Neural progenitor cell (in vitro differentiated cells): ENCODE results near the gene PLPP6. TPM values are rescaled to one million over a fixed set of nuclear protein-coding genes. Genes with fewer than 3 reads are reported as not detected.

Experiments
- DNase-seq: peaks from one replicate; pipeline ENCODE4 v3.0.0-alpha.2; 2016; ENCODE audit warnings: low spot score
- H2AFZ ChIP-seq: fragments of 200-600 bp; sonication (generic); replicated peaks from 2 replicates; pipeline ENCODE4 v1.6.1; 2016; ENCODE audit warnings: antibody characterized with exemption
- H3F3A ChIP-seq: fragments of 200-600 bp; sonication (generic); 2 replicates; pipeline ENCODE4 v1.6.1; 2016; ENCODE audit warnings: antibody characterized with exemption, low read depth
- H3K27ac ChIP-seq: fragments of 200-600 bp; sonication (generic); 2 replicates; pipeline ENCODE4 v1.5.1; 2016; ENCODE audit warnings: mild to moderate bottlenecking
- H3K27me3 ChIP-seq: fragments of 200-600 bp; sonication (generic); 2 replicates; pipeline ENCODE4 v1.6.1; 2016; ENCODE audit warnings: mild to moderate bottlenecking, moderate library complexity
- H3K36me3 ChIP-seq: fragments of 200-600 bp; sonication (generic); 2 replicates; pipeline ENCODE4 v1.5.1; 2016
- H3K4me1 ChIP-seq: fragments of 200-600 bp; sonication (generic); 2 replicates; pipeline ENCODE4 v1.6.1; 2016; ENCODE audit warnings: mixed run types
- H3K4me2 ChIP-seq: fragments of 200-600 bp; sonication (generic); 2 replicates; pipeline ENCODE4 v1.6.1; 2016
- H3K4me3 ChIP-seq: fragments of 200-600 bp; sonication (generic); 2 replicates; pipeline ENCODE4 v1.5.1; 2016
- H3K79me2 ChIP-seq: fragments of 200-600 bp; sonication (generic); 2 replicates; pipeline ENCODE4 v1.6.1; 2016; ENCODE audit warnings: low read depth
- H3K9ac ChIP-seq: fragments of 200-600 bp; sonication (generic); 2 replicates; pipeline ENCODE4 v1.6.1; 2016
- H3K9me3 ChIP-seq: fragments of 200-600 bp; sonication (generic); 2 replicates; pipeline ENCODE4 v1.5.1; 2016; ENCODE audit warnings: low read depth
- H4K20me1 ChIP-seq: fragments of 200-600 bp; sonication (generic); 2 replicates; pipeline ENCODE4 v1.6.1; 2016; ENCODE audit warnings: low read depth
- H3K27ac Mint-ChIP-seq: 3 replicates; pipeline ENCODE4 v1.8.0; 2021; ENCODE audit warnings: mixed read lengths
- H3K27me3 Mint-ChIP-seq: 2 replicates; pipeline ENCODE4 v1.8.0; 2022; ENCODE audit warnings: low read depth, mild to moderate bottlenecking, inconsistent platforms, moderate library complexity, mixed read lengths; ENCODE audit not compliant: insufficient read depth
- H3K36me3 Mint-ChIP-seq: 3 replicates; pipeline ENCODE4 v1.8.0; 2021; ENCODE audit warnings: mixed read lengths
- H3K4me1 Mint-ChIP-seq: 3 replicates; pipeline ENCODE4 v1.8.0; 2021; ENCODE audit warnings: mixed read lengths
- H3K4me3 Mint-ChIP-seq: 3 replicates; pipeline ENCODE4 v1.8.0; 2021; ENCODE audit warnings: mild to moderate bottlenecking, moderate library complexity, mixed read lengths
- H3K9me3 Mint-ChIP-seq: 3 replicates; pipeline ENCODE4 v1.8.0; 2020; ENCODE audit warnings: mixed read lengths
- EZH2 ChIP-seq: fragments of 200-600 bp; sonication (generic); IDR thresholded peaks from 2 replicates; pipeline ENCODE4 v1.6.1; 2017; ENCODE audit warnings: antibody characterized with exemption, mild to moderate bottlenecking, moderate library complexity
- EZH2phosphoT487 ChIP-seq: fragments of 200-600 bp; sonication (generic); IDR thresholded peaks from 2 replicates; pipeline ENCODE4 v1.6.1; 2017; ENCODE audit warnings: antibody characterized with exemption
- total RNA-seq: library from RNA; depleted of rRNA; stranded (reverse); fragments of >200 nt; gene quantifications from 2 replicates; pipeline ENCODE4 v1.2.3, GENCODE V29; 2015; ENCODE audit warnings: low replicate concordance
- TF ChIP-seq, protein P1 (sequence below): fragments of 200-600 bp; sonication (generic); IDR thresholded peaks from 2 replicates; pipeline ENCODE4 v1.5.1; 2017; ENCODE audit warnings: antibody characterized with exemption, mild to moderate bottlenecking

PLPP6 gene
- total RNA-seq: 10.5 and 11.1 TPM in 2 replicates

DNA sequence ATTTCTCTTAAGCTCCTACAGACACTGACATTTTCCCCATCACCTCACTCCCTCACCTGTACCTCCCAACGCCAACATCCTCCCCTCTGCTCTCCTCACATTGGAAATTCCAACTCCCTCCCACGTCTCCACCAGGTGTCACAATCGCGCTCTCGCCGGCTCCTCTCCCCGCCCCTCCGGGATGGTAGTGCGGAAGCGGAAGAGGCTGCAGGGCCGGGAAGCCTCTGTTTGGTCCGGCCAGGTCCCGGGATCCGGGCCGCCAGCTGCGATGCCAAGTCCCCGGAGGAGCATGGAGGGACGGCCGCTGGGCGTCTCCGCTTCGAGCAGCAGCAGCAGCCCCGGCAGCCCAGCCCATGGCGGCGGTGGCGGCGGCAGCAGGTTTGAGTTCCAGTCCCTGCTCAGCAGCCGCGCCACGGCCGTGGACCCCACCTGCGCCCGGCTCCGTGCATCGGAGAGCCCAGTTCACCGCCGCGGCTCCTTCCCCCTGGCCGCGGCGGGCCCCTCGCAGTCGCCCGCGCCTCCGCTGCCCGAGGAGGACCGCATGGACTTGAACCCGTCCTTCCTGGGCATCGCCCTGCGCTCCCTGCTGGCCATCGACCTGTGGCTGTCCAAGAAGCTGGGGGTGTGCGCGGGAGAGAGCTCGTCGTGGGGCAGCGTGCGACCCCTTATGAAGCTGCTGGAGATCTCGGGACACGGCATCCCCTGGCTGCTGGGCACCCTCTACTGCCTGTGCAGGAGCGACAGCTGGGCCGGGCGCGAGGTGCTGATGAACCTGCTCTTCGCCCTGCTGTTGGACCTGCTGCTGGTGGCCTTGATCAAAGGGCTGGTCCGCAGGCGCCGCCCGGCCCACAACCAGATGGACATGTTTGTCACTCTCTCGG lies at the start of gene PLPP6:
Gene PLPP6, plus strand, starts transcription at position 187 of the 881 bp plus-strand sequence. Its CDS starts 82 bp downstream, at position 269.
- Histone ChIP-seq H3K36me3 (no peaks in the 10 kb centered on the region), H3K4me3 (peak within 1 kb of the TSS; percentile 69), H3K9ac (no peak within 1 kb of the TSS), H2AFZ (peak within 1 kb of the TSS; percentile 81), H3K27me3 (peaks cover 19% of the 10 kb centered on the region), H4K20me1 (no peaks in the 10 kb centered on the region), H3K27ac (no peak within 1 kb of the TSS), H3K9me3 (no peaks in the 10 kb centered on the region), H3K79me2 (no peaks in the 10 kb centered on the region), H3K4me1 (peaks cover 7% of the 10 kb centered on the region), H3K4me2 (peak within 1 kb of the TSS; percentile 93), H3F3A (peaks cover 16% of the 10 kb centered on the region)
- peak; percentile 91 for DNase-seq
- Mint-ChIP-seq H3K4me1 (peaks cover 35% of the 10 kb centered on the region), H3K27me3 (no peaks in the 10 kb centered on the region), H3K27ac (peak within 1 kb of the TSS; percentile 76), H3K9me3 (no peaks in the 10 kb centered on the region), H3K4me3 (peak within 1 kb of the TSS; percentile 89), H3K36me3 (no peaks in the 10 kb centered on the region)
- no peak for TF ChIP-seq EZH2phosphoT487
- TF ChIP-seq, protein P1, sequence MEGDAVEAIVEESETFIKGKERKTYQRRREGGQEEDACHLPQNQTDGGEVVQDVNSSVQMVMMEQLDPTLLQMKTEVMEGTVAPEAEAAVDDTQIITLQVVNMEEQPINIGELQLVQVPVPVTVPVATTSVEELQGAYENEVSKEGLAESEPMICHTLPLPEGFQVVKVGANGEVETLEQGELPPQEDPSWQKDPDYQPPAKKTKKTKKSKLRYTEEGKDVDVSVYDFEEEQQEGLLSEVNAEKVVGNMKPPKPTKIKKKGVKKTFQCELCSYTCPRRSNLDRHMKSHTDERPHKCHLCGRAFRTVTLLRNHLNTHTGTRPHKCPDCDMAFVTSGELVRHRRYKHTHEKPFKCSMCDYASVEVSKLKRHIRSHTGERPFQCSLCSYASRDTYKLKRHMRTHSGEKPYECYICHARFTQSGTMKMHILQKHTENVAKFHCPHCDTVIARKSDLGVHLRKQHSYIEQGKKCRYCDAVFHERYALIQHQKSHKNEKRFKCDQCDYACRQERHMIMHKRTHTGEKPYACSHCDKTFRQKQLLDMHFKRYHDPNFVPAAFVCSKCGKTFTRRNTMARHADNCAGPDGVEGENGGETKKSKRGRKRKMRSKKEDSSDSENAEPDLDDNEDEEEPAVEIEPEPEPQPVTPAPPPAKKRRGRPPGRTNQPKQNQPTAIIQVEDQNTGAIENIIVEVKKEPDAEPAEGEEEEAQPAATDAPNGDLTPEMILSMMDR: peak; percentile 59
- peak; percentile 47 for TF ChIP-seq EZH2

- no peak overlapping the region for H3K4me2 ChIP-seq
- no peaks in the 10 kb centered on the region for H3K79me2 ChIP-seq
- DNase-seq: no peak
- H3K36me3 ChIP-seq: no peaks in the 10 kb centered on the region
- peaks cover 4% of the 10 kb centered on the region for H3K4me1 ChIP-seq
- H3F3A ChIP-seq: no peaks in the 10 kb centered on the region
- H3K4me3 ChIP-seq: no peak overlapping the region
- no peak overlapping the region for H3K27ac ChIP-seq
- H2AFZ ChIP-seq: no peak overlapping the region
- Mint-ChIP-seq H3K4me3 (no peak overlapping the region), H3K9me3 (no peaks in the 10 kb centered on the region), H3K36me3 (no peaks in the 10 kb centered on the region), H3K27me3 (no peaks in the 10 kb centered on the region), H3K27ac (no peak overlapping the region), H3K4me1 (peaks cover 3% of the 10 kb centered on the region)
- H3K9ac ChIP-seq: no peak overlapping the region
- H3K27me3 ChIP-seq: no peaks in the 10 kb centered on the region
- TF ChIP-seq EZH2: no peak
- no peak for TF ChIP-seq EZH2phosphoT487
- TF ChIP-seq, protein P1: no peak
- no peaks in the 10 kb centered on the region for H3K9me3 ChIP-seq
- H4K20me1 ChIP-seq: no peaks in the 10 kb centered on the region
Observed at GRCh38 chr9:4614627-4615026, 47.5 kb upstream of the PLPP6 start.

DNA sequence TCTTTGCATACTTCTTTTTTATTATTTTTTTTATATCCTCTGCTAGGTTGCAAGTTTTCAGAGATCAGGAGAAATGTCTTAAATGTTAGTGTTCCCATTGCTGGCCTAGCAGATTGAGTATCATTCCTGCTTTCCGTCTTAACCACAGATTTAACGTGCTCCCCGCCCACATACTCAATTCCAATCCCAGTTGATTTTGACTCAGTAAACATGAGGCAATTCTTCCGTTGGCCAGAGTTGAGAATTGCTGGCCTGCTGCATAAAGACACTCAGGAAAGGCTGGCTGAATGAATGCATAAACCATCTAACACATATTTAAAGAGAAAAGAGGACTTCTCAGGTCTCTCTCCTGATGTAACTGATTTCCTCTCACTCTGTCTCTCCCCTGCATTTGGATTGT lies 46.8 kb upstream of the PLPP6 start:
- no peak overlapping the region for H3K27ac Mint-ChIP-seq
- no peaks in the 10 kb centered on the region for H3K27me3 ChIP-seq
- H3K36me3 ChIP-seq: no peaks in the 10 kb centered on the region
- H3K4me3 ChIP-seq: no peak overlapping the region
- no peak overlapping the region for H2AFZ ChIP-seq
- H3K4me1 Mint-ChIP-seq: peaks cover 3% of the 10 kb centered on the region
- H3K4me2 ChIP-seq: no peak overlapping the region
- no peaks in the 10 kb centered on the region for H4K20me1 ChIP-seq
- H3K27me3 Mint-ChIP-seq: no peaks in the 10 kb centered on the region
- H3K9ac ChIP-seq: no peak overlapping the region
- H3K27ac ChIP-seq: no peak overlapping the region
- no peaks in the 10 kb centered on the region for H3K36me3 Mint-ChIP-seq
- no peak for DNase-seq
- H3K79me2 ChIP-seq: no peaks in the 10 kb centered on the region
- H3F3A ChIP-seq: no peaks in the 10 kb centered on the region
- H3K4me3 Mint-ChIP-seq: no peak overlapping the region
- H3K4me1 ChIP-seq: peaks cover 4% of the 10 kb centered on the region
- H3K9me3 Mint-ChIP-seq: no peaks in the 10 kb centered on the region
- TF ChIP-seq, protein P1: no peak
- no peak for TF ChIP-seq EZH2phosphoT487
- TF ChIP-seq EZH2: no peak
- H3K9me3 ChIP-seq: no peaks in the 10 kb centered on the region
